Left renal pelvis (tissue), 4 donors: ENCODE measurements around the gene DPP7. TPM values are rescaled to one million over a fixed set of nuclear protein-coding genes. Genes with fewer than 3 reads are reported as not detected.
"Not testable (repeated sequence)": the region's sequence is repeated elsewhere in the genome, so short reads cannot be mapped to it uniquely, and the experiment has no call there.

Experiments
- DNase-seq, 4 donors: peaks; one replicate each; pipeline ENCODE4 v3.0.0-alpha.2; 2013; ENCODE audit warnings: low read depth in 4 of 4, low spot score in 3 of 4
- polyA plus RNA-seq, 4 donors: library from polyadenylated mRNA; unstranded; fragments of 120-200 nt; gene quantifications; one replicate each; pipeline ENCODE4 v1.2.1, GENCODE V29; 2013; ENCODE audit not compliant: insufficient read length in 4 of 4

Gene DPP7
- polyA plus RNA-seq, 4 donors: 11.1 to 34.8 (median 17.9) TPM

GRCh38 chr9:137148661-137149060 is 34.1 kb upstream of the DPP7 start:
- DNase-seq: no peak

GRCh38 chr9:137148242-137148641 is 33.7 kb upstream of the DPP7 start:
- DNase-seq: no peak

- no peak for DNase-seq
Observed at GRCh38 chr9:137147793-137148160, 33.2 kb upstream of the DPP7 start.

- no peak for DNase-seq
Observed at GRCh38 chr9:137147091-137147792, 32.7 kb upstream of the DPP7 start.

- no peak for DNase-seq
Observed at GRCh38 chr9:137146527-137146918, 32.0 kb upstream of the DPP7 start.

DNA sequence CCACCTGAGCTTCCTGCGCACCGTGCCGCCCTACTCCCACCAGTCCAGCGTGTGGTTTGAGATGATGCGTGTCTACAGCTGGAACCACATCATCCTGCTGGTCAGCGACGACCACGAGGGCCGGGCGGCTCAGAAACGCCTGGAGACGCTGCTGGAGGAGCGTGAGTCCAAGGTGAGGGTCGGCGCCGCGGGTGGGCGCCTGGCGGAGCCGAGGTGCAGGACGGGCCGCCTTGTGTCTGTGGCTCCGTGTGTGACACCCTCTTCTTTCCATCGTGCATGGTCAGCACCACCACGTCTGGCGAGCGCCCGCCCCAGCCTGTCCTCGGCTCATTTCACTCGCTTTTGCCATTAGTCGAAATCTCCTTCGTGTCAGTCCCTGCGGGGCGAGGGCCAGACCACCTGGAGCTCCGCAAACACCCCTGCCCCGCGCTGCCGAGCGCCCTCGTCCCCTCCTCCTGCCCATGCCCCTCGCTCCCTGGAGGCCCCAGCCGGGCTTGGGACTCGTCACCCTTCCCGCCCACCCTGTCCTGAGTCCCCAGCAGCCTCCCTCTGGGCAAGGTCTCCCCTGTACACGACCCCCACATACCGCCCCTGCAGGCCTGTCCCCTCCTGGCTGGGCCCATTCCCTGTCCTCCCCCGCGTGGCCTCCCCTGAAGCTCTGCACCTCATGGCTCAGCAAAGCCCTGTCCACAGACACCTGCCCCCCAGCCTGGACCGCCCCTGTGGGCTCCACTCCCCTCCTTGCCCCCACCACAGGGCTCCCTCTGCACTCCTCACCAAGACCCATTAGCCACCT is 31.4 kb upstream of the DPP7 start:
- DNase-seq: no peak

DNA sequence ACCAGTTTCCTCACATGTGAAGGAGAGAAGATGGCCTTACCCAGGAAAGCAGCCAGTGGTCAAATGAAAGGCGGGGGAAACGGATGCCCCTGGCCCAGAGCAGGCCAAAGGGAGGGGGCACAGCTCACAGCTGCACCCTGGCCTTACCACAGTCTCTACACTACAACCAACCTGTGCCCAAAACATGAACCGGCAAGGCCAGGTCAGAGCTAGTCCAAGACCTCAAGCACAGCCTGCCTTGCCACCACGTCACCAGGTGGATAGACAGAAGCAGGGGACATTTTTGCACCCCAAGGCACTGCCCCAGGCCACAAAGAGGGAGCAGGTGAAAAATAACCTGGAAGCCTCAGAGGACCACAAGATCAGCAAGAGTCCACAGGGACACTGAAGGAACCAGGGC is 28.9 kb upstream of the DPP7 start:
- DNase-seq: no peak

DNA sequence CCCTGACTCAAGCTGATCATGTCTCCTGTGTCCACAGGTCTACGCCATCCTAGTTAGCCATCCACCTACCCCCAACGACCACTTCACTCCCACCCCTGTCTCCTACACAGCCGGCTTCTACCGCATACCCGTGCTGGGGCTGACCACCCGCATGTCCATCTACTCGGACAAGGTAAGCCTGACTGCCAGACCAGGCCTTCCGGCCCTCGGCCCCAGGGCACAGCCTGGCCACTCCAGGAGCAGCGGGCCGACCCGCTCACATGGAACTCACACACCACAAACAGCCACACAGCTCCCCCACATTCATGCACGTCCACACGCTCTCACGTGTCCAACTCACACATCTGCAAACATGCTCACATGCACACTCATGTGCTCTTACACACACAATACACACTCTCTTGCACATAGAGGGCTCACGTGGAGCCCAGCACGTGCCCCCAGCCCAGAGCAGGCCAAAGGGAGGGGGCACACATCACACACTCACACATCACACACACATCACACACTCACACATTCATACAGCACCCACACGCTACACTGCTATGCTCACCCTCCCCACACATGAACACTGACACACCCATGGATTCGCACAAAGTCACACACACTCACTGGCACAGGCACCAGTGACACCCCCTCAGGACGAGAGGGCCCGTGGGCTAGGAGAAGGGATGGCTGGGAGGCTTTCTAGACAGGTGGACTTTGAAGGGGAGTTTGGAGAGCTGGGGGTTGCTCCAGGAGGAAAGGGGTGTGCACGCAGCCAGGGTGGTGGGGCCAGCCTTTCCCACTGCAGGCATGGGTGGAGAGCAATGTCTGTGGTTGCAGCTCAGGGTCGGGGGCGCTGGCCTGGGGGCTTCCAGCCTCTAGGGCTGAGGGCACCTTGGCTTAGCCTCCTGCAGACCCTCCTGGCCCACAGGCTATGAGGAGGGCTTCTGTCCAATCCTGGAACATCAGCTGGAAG is 27.7 kb upstream of the DPP7 start:
- no peak for DNase-seq

DNA sequence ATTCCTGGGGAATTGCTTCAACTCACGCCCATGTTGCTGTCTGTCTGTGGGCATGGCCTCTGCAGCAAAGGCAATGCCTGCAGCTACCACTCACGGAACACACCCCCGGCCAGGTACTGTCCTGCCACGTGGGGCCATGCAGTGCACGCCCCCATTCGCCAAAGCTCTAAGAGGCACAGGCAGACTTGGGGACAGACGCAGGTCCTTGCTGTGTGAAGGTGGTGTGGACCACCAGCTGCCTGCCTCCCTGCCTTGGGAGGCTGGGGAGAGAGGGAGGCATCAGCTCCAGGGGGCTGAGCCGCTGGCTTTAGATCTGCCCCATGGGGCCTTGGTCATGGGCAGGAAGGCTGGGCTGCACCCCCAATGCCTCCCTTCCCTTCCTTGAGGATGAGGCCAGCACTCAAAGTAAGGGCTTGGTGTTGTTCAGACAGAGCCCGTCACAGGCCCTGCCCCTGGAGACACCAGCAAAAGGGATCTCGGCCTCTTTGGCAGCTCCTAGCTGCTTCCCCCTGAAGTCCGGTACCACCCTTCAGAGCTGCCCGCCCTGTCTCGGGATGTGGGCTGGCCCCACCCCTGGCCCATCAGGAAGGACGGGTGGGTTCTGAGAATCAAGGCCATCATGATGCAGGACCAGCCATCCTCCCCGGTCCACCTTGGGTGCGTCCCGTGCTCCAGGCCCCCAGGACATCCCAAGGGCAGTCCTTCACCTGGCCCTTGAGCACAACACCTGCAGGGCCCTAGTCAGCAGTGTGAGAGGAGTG is 26.7 kb upstream of the DPP7 start:
- no peak for DNase-seq

- no peak for DNase-seq
Observed at GRCh38 chr9:137140151-137141012, 25.8 kb upstream of the DPP7 start.

- DNase-seq: no peak
Observed at GRCh38 chr9:137139468-137140150, 25.1 kb upstream of the DPP7 start.

- DNase-seq: peak in 2 of 4 donors; percentile 34 to 42
Observed at GRCh38 chr9:137138722-137139467, 24.4 kb upstream of the DPP7 start, which contains the start of gene GRIN1. GRIN1 (plus strand) TSS chr9:137139154; CDS start chr9:137139487, 333 bp downstream.

GRCh38 chr9:137138058-137138721 is 23.7 kb upstream of the DPP7 start:
- no peak for DNase-seq

- no peak for DNase-seq
Observed at GRCh38 chr9:137136881-137137607, 22.5 kb upstream of the DPP7 start.

DNA sequence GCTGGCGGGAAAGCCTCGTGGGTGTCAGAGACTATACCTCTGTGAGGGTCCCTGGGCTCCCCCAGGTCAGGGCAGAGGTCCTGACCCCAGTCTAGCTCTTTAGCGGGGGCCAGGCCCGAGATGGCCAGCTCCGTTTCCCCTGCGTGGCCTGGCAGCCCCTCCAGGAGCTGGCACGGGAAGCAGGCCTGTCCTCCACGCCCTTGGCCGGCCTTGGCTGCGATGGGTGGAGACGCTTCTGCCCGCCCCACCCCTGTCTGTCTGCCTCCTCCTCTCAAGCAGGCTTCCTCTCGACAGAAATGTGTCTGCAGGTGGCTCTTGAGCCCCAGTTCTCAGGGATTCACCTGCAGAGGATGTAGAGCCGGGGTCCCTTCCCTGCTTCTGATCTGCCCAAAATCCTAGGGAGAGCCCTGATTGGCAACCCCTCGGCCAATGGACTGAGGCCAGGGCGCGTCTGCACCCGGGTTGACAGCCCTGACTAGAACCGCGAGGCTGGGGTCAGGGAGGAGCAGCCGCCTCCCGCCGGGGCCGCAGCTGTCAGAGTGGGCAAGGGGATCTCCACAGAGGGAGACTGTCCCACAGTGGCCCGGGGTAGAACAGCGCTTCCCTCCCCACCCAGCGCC is 21.8 kb upstream of the DPP7 start:
- no peak for DNase-seq

DNA sequence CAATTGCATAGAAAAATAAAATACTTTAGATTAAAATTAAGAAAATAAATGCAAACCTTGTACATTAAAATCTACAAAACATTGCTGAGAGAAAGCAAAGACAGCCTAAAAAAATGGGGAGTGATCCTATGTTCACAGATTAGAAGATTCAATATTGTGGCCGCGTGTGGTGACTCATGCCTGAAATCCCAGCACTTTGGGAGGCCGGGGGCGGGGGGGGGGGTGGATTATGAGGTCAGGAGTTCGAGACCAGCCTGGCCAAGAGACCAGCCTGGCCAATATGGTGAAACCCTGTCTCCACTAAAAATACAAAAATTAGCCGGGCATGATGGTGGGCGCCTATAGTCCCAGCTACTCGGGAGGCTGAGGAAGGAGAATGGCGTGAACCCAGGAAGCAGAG is 20.6 kb upstream of the DPP7 start:
- not testable (repeated sequence) for DNase-seq
